GM21367 (cell line): ENCODE measurements around the gene RHBDD3.
A peak's percentile ranks its signal among the peaks of the same experiment; 100 is the strongest.

ENCODE experiments used
- ATAC-seq: cut with Tn5 transposase; IDR thresholded peaks from one replicate; pipeline ENCODE4 v1.9.1; 2021; ENCODE audit not compliant: unreplicated experiment

Gene RHBDD3

DNA sequence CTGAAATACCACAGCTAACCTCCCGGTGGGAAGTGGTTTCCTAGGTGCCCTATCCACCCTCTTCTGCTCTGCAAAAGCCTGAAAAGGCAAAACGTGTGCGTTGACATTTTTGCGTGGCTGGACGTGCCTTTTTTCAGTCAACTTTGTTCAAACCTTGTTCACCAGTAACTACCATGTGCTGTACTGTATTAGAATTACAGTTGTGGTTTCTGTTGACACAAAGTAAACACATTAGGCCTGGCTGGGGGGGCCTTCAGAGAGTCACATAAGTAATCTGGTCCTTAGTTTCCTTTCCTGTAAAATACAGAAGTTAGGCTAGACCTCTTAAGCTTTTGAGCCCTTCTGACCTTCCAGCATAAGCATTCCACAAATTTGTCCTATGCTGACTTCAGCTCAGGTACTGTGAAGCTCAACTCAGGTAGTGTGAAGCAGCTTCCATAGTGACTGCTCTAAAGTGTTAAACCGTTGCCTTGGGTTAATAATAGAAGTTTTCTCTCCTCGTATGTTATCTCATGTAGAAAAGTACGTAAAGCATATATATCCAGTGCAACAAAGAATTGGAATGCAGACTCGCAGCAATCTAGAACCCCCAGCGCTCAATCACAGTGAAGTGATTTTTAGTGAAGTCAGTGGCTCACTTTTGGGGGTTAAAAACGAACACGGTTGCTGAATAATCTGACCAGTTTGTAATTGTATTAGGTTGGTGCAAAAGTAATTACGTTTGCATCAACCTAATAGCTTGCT is 2.1 kb upstream of the RHBDD3 start:
- ATAC-seq, result no peak

DNA sequence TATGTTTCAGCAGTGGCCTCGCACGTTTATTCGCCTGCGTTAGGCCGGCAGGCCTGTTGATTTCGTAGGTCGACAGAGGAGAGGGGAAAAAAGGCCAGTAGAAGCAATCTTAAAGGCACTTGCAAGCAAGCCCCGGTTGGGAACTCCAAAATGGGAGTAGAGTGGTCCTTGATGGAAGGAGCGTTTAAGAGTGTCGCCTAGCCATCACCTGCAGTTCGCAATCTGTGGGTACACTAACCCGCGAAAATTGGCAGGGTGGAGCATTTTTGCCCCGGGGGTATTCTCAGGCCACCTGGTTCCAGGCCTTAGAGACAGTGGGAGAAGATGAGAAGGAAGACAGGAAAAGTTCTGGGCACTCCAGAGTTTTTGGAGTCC is 1.4 kb upstream of the RHBDD3 start:
- ATAC-seq, result no peak

DNA sequence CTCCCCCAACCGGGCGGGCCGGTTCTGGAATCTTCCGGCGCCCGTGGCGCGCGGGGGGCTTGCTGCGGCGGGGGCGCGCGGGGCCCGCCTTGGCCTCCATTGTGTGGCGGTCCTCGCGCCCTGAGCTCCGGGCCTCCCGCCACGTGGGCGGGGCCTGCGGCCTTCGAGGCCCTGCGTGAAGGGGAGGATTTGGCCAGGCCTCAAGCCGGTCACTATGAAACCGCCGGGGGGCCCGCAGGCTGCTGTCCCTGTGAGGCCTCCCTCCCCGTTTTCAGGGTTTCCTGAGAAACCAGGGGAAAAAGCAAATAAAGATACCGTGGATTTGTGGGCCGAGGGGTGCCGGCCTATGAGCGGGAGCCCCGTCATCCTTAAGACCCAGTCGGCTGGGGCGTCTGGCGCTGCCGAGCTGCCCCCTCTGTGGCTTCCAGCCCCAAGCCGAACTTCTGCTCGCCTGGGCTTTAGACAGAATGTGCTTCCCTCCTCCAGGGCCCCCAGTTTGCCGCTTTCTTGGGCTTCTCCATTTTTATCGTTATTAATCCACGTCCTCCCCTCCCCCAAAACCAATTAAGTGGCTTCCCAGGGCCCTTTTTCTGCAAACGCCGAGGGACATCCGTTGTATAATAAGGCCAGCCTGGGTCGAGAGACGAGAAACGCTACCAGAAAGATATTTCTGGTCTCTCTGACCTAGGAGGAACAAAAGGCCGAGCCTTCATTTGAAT is 889 bp upstream of the RHBDD3 start:
- peak; percentile 17 for ATAC-seq

DNA sequence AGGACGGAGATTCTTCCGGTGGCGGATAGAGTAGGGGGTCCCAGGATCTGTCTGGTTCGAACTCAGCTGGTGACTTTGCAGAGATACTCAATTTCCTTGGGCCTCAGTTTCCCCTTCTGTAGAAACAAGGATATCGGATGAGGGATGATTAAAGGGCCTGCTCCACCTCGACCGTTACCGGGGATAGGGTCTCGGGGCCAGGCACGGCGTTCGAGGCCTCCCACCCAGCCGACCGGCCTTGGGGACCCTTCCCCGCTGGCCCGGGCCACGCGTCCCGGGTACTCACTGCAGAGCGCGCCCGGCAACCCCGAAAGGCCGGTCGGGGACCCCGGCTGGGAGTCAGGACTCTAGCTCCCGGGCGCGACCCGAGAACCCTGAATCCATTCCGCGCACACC is 321 bp downstream of the RHBDD3 start:
- ATAC-seq, result no peak

DNA sequence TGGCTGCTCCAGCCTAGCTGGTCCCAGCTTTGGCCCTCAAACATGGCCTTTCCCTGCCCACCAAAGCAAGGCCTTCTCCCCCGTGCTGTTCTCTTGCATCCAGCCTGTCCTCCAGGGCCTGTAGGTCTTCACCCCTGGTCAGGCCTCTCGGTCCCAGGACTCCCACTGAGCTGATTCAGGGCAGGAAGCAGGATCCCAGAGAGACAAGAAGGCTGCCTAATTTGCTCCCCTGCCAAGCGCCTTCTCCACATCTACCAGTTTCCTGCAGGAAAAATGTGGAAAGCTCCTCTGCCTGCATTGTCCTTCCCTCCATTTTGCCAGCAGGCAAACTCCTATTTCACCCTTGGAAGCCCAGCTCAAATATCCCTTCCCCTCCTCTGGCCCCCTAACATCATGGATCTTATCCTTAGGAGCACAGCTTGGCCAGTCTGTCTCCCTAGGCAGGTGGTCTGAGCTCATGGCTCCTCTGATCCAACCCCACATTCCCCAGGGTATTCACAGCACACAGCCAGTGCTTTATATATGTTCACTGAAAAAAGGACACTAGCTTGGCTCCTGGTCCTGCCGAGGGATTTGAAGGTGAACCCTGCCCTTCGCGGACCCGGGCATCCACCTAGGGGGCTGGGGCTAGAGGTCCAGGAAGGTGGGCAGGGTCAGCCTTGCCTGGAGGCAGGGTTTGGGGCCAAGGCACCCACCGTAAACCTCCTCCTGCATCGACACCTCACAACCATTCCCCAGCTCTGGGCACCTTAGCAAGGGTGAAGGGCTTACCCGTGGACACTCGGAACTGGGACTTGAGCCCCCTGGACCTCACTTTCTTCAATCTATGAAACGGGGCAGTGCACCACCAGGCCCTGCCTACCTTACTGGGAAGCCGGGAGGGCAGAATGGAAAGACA is 968 bp downstream of the RHBDD3 start:
- ATAC-seq, result no peak

DNA sequence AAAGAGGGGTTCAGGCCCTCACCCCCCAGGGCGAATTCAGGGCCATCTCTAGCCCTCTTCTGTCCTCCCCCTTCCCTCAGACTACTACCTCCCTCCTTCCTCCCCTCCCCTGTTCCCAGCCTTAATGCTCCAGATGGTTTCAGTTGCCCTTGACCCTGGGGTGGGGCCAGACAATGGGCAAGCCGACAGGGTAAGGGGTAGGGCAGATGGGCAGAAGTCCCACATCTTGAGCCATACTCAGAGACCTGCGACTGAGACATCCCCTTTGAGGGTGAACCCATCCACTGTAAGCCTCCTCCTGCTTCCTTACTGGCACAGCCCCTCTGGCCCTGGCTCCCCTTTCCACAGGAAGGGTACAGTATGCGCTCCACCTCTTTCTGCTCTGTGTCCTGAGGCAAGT is 1.9 kb downstream of the RHBDD3 start:
- ATAC-seq, result no peak

DNA sequence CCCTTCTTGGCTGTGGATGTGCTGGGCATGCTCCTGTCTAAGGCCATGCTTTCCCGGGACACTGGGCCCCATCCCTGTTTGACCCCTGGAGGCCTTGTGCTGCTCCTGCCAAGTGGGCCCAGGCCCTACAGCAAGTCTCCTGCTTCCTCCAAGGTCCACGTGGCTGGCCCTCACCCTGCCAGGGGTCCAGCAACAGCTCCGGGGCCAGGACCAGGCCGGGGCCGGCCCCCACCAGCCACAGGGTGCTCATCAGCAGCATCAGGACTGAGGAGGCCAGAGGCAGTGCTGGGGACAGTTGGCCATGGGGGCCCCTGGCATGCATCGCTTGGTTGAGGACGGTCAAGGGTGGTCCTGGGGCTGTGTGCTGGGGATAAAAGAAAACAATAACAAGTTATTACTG is 2.5 kb downstream of the RHBDD3 start:
- ATAC-seq, result no peak

DNA sequence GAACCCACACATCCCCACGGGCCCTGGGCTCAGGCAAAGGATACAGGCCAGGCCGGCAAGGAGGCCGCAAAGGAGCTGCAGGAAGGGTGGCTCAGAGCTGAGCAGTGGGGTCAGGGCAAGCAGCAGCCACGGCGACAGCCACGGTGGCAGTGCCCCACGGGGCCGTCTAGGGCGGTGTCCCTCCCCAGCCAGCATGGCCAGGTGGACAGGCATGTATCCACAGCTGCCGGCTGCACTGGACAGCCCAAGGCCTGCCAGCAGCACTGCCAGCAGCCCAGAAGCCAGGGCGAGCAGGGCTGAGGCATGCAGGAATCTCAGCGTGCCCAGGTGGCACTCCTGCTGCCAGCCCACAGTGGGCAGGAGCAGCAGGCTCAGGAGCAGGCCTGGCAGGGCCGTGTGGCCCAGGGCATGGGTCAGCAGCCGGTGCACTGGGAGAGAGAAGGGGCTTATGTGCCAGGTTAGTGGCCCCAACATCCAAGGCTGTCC is 3.9 kb downstream of the RHBDD3 start:
- no peak for ATAC-seq

DNA sequence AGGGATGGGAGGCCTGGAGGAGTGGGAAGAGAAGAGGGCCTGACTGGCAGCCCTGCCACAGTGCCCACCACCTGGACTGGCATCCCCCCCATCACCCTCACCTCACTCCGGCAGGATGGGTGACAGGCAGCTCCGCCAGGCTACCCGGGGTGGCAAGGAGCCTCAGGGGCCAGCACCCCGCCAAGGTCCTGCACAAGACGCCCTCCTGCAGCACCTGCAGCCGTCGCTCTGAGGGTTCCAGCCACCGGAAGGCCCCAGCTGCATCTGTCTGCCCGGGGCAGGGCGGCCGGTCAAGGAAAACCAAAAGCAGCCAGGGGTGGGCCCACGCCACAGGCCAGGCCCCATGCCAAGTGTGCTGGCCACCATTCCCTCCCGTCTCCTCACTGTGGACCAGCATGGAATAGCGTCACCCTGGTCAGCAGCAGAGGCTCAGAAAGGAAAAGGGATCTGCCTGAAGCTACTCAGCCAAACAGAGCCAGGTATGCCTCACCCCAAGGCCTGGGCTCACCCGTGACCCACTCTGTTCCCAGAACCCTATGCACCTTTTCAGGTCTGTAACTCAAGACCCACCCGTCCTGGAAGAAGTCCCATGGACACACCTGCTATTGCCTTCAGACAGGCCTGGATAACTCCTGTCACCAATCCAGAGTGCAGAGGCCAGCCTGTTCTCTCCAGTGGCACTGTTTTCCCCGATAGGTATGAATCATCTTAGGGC is 7.0 kb downstream of the RHBDD3 start:
- ATAC-seq, result no peak

DNA sequence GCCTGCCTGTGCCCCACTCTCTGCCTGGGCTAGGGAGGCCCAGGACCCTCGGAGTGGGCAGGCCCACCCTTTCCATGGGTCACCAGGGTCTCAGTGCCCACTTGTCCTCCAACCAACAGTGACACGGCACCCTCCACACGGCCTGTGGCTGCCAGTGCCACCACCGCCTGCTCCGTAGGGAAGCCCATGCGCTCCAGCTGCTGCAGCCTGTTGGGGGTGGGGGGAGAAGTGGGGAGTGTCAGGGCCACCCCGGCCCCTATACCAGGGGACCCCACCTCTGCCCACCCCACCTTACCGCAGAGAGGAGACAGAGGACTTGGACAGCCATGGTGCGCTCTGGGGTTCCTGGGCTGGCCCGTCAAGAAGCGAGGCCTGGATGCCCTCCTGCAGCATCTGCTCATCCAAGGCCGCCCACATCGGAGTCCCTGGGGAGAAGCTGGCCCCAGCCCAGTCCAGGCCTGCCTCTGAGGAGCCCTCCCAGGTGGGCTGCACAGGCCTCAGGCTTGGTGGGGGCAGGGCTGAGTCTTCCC is 7.7 kb downstream of the RHBDD3 start:
- ATAC-seq, result no peak

DNA sequence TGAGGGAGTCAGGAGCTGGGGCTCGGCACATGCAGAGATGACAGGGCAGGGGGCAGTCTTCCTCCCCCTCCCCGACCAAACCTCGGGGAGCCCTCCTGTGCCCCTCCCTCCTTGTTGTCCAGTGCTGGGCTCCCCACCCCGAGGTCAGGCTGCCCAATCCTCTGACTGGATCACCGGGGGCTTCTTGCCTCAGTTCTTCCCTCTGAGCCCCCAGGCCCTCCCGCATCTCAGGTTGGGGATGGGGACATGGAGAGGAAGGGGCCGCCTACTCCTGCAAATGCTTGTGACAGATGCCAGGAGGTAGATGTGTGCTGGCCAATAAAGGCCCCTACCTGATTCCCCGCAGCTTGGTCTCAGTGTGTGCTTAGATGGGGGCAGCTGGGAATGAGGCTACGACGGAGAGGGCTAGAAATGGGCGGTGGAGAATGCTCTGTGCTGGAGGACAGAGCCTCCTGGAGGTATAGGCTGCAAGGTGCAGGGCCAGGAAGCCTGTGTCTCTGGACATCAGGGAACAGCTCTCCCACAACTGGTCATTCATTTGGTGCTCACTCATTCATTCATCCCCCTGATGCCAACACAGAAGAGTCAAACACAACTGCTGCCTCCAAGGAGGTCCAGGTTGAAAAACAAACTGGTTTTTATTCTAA is 8.4 kb downstream of the RHBDD3 start:
- no peak for ATAC-seq

DNA sequence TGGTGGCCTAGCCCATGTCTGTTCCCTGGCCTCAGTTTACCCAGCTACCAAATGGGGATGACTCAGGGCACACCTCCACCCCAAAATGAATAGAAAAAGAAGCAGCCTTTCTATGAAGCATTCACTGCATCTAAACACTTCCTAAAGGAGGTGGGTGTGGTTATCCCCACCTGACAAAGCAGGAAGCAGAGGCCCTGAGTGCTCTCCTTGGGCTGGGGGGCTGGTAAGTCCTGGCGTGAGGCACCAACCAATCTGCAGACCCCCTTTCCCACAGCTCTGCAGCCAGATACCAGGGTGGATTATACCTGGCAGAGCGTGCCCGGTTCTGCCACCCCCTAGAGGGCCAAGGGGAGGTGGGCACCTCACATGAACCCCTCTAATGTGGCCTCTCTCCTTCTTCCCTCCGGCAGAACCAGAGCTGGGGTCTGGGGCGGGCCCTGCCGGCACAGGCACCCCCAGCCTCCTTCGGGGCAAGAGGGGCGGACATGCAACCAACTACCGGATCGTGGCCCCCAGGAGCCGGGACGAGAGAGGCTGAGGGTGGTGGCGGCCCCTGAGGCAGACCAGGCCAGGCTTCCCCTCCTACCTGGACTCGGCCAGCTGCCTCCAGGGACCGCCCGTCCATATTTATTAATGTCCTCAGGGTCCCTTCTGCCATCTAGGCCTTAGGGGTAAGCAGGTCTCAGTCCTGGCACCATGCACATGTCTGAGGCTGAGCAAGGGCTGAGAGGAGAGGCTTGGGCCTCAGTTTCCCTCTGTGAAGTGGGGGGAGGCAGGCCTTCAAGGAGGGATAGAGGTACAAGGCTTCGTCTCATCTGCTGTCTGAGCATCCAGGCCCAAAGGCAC is 9.2 kb downstream of the RHBDD3 start:
- ATAC-seq, result no peak

DNA sequence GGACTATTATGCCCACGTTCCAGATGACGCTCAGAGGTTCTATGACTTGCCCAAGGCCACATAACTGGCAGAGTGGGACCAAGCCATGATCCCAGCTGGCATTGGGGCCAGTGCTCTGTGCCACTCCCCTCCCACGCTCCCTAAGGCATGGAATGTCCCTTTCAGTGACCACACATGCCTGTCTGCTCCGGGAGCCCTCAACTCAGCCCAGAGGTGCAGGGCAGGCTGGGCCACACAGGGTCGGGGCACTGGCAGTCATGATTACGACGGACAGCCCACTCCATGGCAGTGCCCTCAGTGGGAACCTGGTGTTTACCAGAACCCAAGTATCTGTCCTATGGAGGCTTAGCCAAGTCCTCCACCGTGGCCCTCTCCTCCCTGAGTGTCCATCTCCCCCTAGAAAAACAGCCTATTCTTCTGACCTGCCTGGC is 10.0 kb downstream of the RHBDD3 start:
- no peak for ATAC-seq

DNA sequence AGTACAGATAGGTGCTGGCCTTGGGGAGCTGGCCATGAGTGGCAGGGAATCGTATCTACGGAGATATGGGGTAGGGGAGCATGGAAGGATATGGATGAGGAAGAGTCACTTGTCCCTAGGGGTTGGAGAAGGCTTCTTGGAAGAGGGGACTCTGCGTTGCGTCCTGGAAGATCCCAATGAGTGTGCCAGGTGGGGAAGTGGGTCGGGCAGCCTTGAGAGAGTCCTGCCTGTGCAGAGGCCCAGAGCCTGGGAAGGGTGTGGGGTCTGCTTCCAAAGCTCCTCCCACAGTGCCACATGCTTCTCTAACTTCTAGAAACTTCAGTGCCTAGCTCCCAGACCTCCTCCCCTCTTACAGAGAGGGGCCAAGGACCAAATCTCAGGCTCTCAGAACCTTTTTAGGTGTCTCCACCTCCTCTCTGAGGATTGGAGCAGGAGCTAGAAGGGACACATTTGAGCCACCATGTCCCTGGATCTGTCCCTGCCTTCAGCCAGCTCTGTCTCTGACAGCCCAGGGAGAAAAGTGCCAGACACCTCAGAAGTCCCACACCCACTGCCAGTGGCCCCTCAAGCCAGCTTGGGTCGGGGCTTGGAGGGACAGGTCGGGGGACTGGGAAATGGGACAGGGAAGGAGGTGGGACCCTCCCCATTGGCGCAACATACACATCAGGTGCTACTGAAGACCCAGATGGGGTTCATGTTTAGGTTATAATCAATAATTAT is 11.0 kb downstream of the RHBDD3 start:
- no peak for ATAC-seq

DNA sequence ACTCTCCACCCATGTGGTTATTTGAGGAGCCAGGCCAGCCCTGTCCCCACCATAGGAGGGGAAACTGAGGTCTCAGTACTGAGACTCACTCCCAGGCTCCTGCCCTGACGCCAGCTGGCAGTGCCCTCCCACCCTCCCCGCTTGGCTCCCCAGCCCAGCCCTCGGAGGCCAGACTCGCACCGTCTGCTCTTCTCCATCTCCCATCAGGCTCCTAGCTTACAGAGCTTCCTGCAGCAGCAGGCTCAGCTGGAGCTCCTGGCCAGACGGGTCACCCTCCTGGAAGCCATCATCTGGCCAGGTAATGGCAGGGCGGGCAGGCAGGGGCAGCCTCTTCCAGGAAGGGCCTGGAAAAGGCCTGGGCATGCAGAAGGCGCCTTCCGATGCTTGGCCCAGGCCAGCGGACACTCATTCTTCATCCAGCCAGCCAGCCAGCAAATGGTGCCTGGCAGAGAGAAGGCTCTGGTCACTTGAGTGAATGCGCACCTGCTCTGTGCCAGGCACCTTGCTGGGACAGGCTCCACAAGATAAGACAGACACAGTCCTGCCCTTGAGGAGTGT is 12.6 kb downstream of the RHBDD3 start:
- no peak for ATAC-seq

DNA sequence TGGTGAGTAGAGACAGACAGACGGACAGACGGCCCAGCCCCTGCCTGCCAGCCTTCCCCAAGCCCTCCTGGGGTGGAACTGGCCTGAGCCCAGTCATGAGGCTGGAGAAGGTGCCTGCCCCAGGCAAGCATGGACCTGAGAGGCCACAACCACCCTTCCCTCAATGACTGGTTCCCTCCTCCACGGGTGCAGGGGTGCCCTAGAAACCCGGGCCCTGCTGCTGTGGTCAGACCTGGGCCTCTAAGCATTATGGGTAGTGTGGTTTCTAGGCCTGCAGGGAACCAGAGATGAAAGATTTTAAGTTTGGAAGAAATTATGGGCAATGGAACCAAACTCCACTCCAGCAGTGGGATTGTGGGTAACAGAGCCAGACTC is 13.5 kb downstream of the RHBDD3 start:
- no peak for ATAC-seq

DNA sequence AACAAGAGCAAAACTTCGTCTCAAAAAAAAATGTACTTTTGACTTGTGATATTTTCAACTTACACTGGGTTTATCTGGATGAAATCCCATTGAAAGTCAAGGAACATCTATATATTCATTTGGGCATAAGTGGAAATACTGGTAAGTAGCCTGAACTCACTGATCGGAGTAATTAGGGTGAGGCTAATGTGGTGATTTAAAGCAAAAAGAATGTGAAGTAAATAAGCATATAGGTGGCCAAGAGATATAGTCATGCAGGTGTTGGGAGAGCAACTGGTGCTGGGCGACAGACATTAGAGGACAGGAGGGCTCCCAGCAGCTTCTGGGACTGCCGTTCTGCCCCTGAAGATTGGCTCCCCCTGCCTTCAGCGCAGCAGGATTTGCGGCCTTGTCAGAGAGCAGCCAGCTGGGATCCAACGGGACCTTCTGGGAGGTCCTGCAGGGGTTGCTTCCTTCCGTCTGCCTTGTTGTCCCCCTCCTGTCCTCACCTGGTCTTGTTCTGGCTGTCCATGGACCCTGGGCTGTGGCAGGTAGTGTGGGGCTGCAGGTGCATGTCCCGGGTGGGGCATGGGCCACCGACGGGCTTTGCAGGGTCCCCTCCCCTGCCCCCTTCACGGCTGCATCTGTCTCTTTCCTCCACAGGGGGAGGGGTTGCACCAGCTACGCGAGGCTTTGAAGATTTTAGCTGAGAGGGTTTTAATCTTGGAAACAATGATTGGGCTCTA is 14.1 kb downstream of the RHBDD3 start:
- no peak for ATAC-seq
